Thyroid gland (tissue), 4 donors: Measurements from ENCODE around the gene IRX6. TPM values are rescaled to one million over a fixed set of nuclear protein-coding genes. Genes with fewer than 3 reads are reported as not detected.

Experiments used
- DNase-seq, 2 donors: peaks; one replicate each; pipeline ENCODE4 v3.0.0-alpha.2; 2019
- H3K27ac ChIP-seq, 3 donors: fragments of 200-600 bp; sonication (generic); 1 replicate in 2 of 3; 2 replicates in 1 of 3; pipeline ENCODE4 v1.5.1; 2016 to 2019; ENCODE audit warnings: mild to moderate bottlenecking in 1 of 3, moderate library complexity in 1 of 3
- H3K27me3 ChIP-seq: fragments of 200-600 bp; sonication (generic); one replicate; pipeline ENCODE4 v1.5.1; 2019
- H3K36me3 ChIP-seq, 2 donors: fragments of 200-600 bp; sonication (generic); one replicate each; pipeline ENCODE4 v1.5.1; 2016 to 2019
- H3K4me1 ChIP-seq, 2 donors: fragments of 200-600 bp; sonication (generic); one replicate each; pipeline ENCODE4 v1.5.1; 2017 to 2019
- H3K4me3 ChIP-seq, 3 donors: fragments of 200-600 bp; sonication (generic); replicated peaks in 1 of 3; 1 replicate in 2 of 3; 2 replicates in 1 of 3; pipeline ENCODE4 v1.5.1; 2016; ENCODE audit warnings: mild to moderate bottlenecking in 1 of 3
- H3K9me3 ChIP-seq: fragments of 200-600 bp; sonication (generic); one replicate; pipeline ENCODE4 v1.5.1; 2017
- POLR2A ChIP-seq, 2 donors: fragments of 450-650 bp; IDR thresholded peaks; one replicate each; pipeline ENCODE4 v1.6.1; 2017; ENCODE audit warnings: antibody characterized with exemption in 2 of 2, mild to moderate bottlenecking in 2 of 2, moderate library complexity in 1 of 2
- WGBS, 2 donors: methylation state at CpG; one replicate each; pipeline ENCODE4 v1.1.5; 2017; 5-methylcytosine and 5-hydroxymethylcytosine counted together
- intact Hi-C: fragments of 100-400 bp; cut with DNase I; formaldehyde crosslinking; loops from one replicate; pipeline ENCODE4 v1.15.1; 2023
- total RNA-seq, 4 donors: library from RNA; depleted of rRNA; stranded (reverse); fragments of >200 nt; gene quantifications; one replicate each; pipeline ENCODE4 v1.2.3, GENCODE V29; 2016
- TF ChIP-seq, protein P1 (sequence below), 6 experiments: fragments of 200-600 bp in 3 of 6; fragments of 450-650 bp in 3 of 6; sonication (generic) in 3 of 6; IDR thresholded peaks; one replicate each; pipeline ENCODE4 v1.5.1; 2016 to 2019; ENCODE audit warnings: antibody characterized with exemption in 6 of 6, mild to moderate bottlenecking in 2 of 6, inconsistent platforms in 1 of 6, moderate library complexity in 1 of 6

Gene IRX6
- total RNA-seq, 4 donors from 2014 or later: 0.13 to 0.93 (median 0.39) TPM

DNA sequence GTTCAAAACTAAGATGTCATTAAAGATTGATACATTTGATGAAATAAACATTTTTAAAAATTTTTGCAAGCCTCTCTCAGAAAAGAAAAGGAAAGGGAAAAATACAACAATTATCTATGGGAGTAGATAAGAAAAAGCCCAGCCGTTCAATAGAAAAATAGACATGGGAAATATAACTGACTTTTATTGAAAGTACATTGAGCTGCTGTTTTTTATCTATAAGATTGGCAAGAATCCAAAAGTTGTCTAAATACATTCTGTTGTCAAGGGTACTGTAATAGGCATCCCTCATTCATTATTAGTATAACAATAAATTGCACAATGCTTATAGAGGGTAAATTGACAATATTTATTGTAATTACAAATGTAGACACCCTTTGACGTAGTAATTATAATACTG lies 38.4 kb upstream of the IRX6 start:
- Histone ChIP-seq H3K4me3 (no peak overlapping the region), H3K36me3 (no peaks in the 10 kb centered on the region), H3K27ac (no peak overlapping the region), H3K9me3 (no peaks in the 10 kb centered on the region), H3K27me3 (no peaks in the 10 kb centered on the region), H3K4me1 (peaks cover 6 to 17% of the 10 kb centered on the region in 2 donors)
- TF ChIP-seq, protein P1, sequence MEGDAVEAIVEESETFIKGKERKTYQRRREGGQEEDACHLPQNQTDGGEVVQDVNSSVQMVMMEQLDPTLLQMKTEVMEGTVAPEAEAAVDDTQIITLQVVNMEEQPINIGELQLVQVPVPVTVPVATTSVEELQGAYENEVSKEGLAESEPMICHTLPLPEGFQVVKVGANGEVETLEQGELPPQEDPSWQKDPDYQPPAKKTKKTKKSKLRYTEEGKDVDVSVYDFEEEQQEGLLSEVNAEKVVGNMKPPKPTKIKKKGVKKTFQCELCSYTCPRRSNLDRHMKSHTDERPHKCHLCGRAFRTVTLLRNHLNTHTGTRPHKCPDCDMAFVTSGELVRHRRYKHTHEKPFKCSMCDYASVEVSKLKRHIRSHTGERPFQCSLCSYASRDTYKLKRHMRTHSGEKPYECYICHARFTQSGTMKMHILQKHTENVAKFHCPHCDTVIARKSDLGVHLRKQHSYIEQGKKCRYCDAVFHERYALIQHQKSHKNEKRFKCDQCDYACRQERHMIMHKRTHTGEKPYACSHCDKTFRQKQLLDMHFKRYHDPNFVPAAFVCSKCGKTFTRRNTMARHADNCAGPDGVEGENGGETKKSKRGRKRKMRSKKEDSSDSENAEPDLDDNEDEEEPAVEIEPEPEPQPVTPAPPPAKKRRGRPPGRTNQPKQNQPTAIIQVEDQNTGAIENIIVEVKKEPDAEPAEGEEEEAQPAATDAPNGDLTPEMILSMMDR (IDR thresholded peaks at IDR 0.05): no peak
- no peak for TF ChIP-seq POLR2A (IDR thresholded peaks at IDR 0.05)
- WGBS, 2 donors: 85 to 91% methylated on average over 2 of the region's 2 CpGs
- intact Hi-C loops: no loop called here
- no peak for DNase-seq

DNA sequence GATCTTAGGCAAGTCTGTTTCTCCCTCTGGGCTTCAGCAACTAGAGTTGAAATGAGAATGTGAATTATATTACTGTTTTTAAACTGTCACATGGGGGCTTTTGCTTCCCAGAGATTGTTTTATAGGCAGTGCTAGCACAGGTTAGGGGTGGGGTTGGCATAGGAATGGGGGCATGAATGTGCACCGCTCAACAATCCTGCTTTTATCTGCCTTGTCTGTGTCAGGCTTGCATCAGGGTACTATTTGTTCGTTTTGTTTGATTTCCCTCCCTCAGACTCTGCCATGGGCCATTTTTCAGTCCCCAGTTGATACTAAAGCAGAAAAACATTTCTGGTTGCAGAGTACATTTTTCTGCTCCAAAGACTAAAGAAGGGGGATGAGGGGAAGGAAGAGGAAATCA lies 34.6 kb upstream of the IRX6 start:
- DNase-seq: no peak
- Histone ChIP-seq H3K27me3 (no peaks in the 10 kb centered on the region), H3K36me3 (no peaks in the 10 kb centered on the region), H3K27ac (no peak overlapping the region), H3K4me3 (no peak overlapping the region), H3K4me1 (peaks cover 3 to 8% of the 10 kb centered on the region in 2 donors), H3K9me3 (no peaks in the 10 kb centered on the region)
- intact Hi-C loops: no loop called here
- TF ChIP-seq, protein P1 (IDR thresholded peaks at IDR 0.05): no peak
- TF ChIP-seq POLR2A (IDR thresholded peaks at IDR 0.05): no peak
- 79 to 91% methylated on average over 2 of the region's 2 CpGs for WGBS, 2 donors

DNA sequence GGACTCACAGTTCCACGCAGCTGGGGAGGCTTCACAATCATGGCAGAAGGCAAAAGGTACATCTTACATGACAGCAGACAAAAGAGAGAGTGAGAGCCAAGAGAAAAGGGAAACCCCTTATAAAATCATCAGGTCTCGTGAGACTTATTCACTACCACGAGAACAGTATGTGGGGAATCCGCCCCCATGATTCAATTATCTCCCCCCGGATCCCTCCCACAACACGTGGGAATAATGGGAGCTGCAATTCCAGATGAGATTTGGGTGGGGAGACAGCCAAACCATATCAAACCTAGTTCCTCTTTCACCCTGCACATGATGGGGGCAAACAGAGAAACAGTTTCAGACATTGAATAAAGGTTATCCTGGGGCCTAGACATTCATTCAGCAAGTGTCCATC lies 32.2 kb upstream of the IRX6 start:
- H3K4me1 ChIP-seq: no peaks in the 10 kb centered on the region
- no peak overlapping the region for H3K27ac ChIP-seq
- intact Hi-C loops: no loop called here
- TF ChIP-seq POLR2A (IDR thresholded peaks at IDR 0.05): no peak
- TF ChIP-seq, protein P1 (IDR thresholded peaks at IDR 0.05): no peak
- H3K4me3 ChIP-seq: no peak overlapping the region
- H3K9me3 ChIP-seq: no peaks in the 10 kb centered on the region
- H3K36me3 ChIP-seq: no peaks in the 10 kb centered on the region
- no peak for DNase-seq
- 82 to 86% methylated on average over 6 of the region's 6 CpGs for WGBS, 2 donors
- no peaks in the 10 kb centered on the region for H3K27me3 ChIP-seq

DNA sequence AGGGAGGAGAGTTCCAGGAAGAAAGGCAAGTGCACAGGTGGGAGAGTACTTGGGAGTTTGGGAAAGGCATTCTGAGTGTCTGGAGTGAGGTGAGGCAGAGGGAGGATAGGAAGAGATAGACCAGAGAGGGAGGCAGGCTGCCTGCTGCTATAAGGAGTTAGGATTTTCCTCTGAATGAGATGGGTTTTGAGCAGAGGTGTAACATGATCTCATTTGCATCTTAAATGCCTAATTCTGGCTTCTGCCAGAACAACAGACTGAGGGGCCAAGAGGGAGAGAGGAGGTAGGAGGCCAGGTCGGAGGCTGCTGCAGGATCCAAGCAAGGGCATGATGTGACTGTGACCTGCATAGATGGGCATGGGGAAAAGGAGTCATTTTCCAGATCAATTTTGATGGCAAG lies 31.5 kb upstream of the IRX6 start:
- intact Hi-C loops: no loop called here
- TF ChIP-seq, protein P1 (IDR thresholded peaks at IDR 0.05): no peak
- TF ChIP-seq POLR2A (IDR thresholded peaks at IDR 0.05): no peak
- H3K27ac ChIP-seq: no peak overlapping the region

DNA sequence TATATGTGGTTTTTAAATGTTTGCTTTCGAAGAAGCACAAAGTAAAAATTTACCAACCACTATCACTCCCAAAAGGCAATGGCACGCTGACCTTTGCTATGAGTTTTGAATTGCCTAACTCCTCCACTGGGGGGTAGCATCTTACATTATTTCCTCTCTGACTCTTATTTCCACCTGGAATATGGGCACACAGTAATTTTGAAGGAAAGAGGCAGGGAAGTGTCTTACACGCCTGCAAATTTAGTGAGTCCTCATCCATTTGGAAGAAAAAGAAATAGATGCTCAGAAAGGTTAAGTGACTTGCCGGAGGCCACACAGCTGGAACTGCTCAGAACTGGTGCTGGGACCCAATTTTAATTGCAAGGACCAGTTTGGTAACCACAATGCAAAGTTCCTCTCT lies 29.9 kb upstream of the IRX6 start:
- TF ChIP-seq POLR2A (IDR thresholded peaks at IDR 0.05): no peak
- TF ChIP-seq, protein P1 (IDR thresholded peaks at IDR 0.05): no peak
- H3K27me3 ChIP-seq: no peaks in the 10 kb centered on the region
- intact Hi-C loops: no loop called here
- 88 to 89% methylated on average over 4 of the region's 4 CpGs for WGBS, 2 donors
- H3K27ac ChIP-seq: no peak overlapping the region
- no peaks in the 10 kb centered on the region for H3K36me3 ChIP-seq
- H3K4me3 ChIP-seq: no peak overlapping the region
- no peaks in the 10 kb centered on the region for H3K9me3 ChIP-seq
- no peaks in the 10 kb centered on the region for H3K4me1 ChIP-seq
- DNase-seq: no peak

More for the DNA sequence above, 31.5 kb upstream of the IRX6 start:
- no peak for DNase-seq
- H3K4me1 ChIP-seq: no peaks in the 10 kb centered on the region
- no peaks in the 10 kb centered on the region for H3K27me3 ChIP-seq
- no peak overlapping the region for H3K4me3 ChIP-seq
- no peaks in the 10 kb centered on the region for H3K36me3 ChIP-seq
- no peaks in the 10 kb centered on the region for H3K9me3 ChIP-seq
- WGBS, 2 donors: 65 to 89% methylated on average over 1 of the region's 1 CpG
